ENCODE data around the gene UCN.
"Not testable (repeated sequence)": the region's sequence is repeated elsewhere in the genome, so short reads cannot be mapped to it uniquely, and the experiment has no call there.

UCN gene

GRCh38 chr2:27280826-27281225 is 27.4 kb downstream of the UCN start:
- Histone ChIP-seq H3K9ac (ENCODE audit: low read length) (no peak overlapping the region), H3K4me2 (ENCODE audit: low read length) (no peak overlapping the region), H3K4me1 (ENCODE audit: insufficient read depth, low read length, severe bottlenecking) (no peaks in the 10 kb centered on the region), H3K4me3 (ENCODE audit: low read depth, low read length, poor library complexity, severe bottlenecking) (no peak overlapping the region), H3K27ac (ENCODE audit: low read depth, low read length, poor library complexity, severe bottlenecking) (no peak overlapping the region), H3K9me2 (ENCODE audit: low read depth, low read length) (no peaks in the 10 kb centered on the region), H2AFZ (ENCODE audit: low read length) (no peak overlapping the region), H3K79me2 (ENCODE audit: insufficient read depth, low read length) (no peaks in the 10 kb centered on the region), H3K36me3 (ENCODE audit: insufficient read depth, low read length) (no peaks in the 10 kb centered on the region), H3F3A (ENCODE audit: insufficient read depth, low read length) (no peaks in the 10 kb centered on the region), H3K27me3 (ENCODE audit: insufficient read depth, low read length) (no peaks in the 10 kb centered on the region; the same call in 1 of the 2 replicates), H3K9me3 (ENCODE audit: low read length) (no peaks in the 10 kb centered on the region), H4K20me1 (ENCODE audit: insufficient read depth, low read length) (no peaks in the 10 kb centered on the region)
- TF ChIP-seq, protein P1, sequence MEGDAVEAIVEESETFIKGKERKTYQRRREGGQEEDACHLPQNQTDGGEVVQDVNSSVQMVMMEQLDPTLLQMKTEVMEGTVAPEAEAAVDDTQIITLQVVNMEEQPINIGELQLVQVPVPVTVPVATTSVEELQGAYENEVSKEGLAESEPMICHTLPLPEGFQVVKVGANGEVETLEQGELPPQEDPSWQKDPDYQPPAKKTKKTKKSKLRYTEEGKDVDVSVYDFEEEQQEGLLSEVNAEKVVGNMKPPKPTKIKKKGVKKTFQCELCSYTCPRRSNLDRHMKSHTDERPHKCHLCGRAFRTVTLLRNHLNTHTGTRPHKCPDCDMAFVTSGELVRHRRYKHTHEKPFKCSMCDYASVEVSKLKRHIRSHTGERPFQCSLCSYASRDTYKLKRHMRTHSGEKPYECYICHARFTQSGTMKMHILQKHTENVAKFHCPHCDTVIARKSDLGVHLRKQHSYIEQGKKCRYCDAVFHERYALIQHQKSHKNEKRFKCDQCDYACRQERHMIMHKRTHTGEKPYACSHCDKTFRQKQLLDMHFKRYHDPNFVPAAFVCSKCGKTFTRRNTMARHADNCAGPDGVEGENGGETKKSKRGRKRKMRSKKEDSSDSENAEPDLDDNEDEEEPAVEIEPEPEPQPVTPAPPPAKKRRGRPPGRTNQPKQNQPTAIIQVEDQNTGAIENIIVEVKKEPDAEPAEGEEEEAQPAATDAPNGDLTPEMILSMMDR (IDR thresholded peaks at IDR 0.05; ENCODE audit: low read length): no peak
- TF ChIP-seq EZH2 (IDR thresholded peaks at IDR 0.05; ENCODE audit: borderline replicate concordance, low read length): no peak

DNA sequence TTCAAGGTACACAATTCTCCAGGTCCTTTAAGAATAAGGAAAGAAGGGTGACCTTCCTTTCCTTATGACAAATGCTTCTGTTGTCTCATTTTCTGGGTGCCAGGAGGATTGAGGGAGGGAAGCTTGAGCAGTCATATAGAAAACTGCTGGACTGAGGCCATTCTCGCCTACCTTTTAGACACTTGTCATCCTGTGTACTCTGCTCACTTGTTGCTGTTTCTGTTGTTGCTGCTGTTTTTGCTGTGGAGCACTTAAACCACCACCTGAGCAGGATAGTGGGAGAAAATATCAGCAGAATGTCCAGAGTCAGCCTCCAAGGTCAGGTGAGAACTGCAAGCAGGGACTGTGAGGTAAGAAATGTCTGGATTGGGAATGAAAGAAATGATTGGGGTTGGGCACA is 30.2 kb downstream of the UCN start:
- Histone ChIP-seq H3F3A (ENCODE audit: insufficient read depth, low read length) (no peaks in the 10 kb centered on the region), H3K79me2 (ENCODE audit: insufficient read depth, low read length) (no peaks in the 10 kb centered on the region), H3K4me1 (ENCODE audit: insufficient read depth, low read length, severe bottlenecking) (no peaks in the 10 kb centered on the region), H3K36me3 (ENCODE audit: insufficient read depth, low read length) (no peaks in the 10 kb centered on the region), H3K9me2 (ENCODE audit: low read depth, low read length) (no peaks in the 10 kb centered on the region), H3K9me3 (ENCODE audit: low read length) (no peaks in the 10 kb centered on the region), H3K4me2 (ENCODE audit: low read length) (no peak overlapping the region), H3K27me3 (ENCODE audit: insufficient read depth, low read length) (no peaks in the 10 kb centered on the region; the same call in 1 of the 2 replicates), H3K9ac (ENCODE audit: low read length) (no peak overlapping the region), H4K20me1 (ENCODE audit: insufficient read depth, low read length) (no peaks in the 10 kb centered on the region), H3K27ac (ENCODE audit: low read depth, low read length, poor library complexity, severe bottlenecking) (no peak overlapping the region), H2AFZ (ENCODE audit: low read length) (no peak overlapping the region), H3K4me3 (ENCODE audit: low read depth, low read length, poor library complexity, severe bottlenecking) (no peak overlapping the region)
- no peak for TF ChIP-seq EZH2 (IDR thresholded peaks at IDR 0.05; ENCODE audit: borderline replicate concordance, low read length)
- TF ChIP-seq, protein P1 (IDR thresholded peaks at IDR 0.05; ENCODE audit: low read length): no peak

DNA sequence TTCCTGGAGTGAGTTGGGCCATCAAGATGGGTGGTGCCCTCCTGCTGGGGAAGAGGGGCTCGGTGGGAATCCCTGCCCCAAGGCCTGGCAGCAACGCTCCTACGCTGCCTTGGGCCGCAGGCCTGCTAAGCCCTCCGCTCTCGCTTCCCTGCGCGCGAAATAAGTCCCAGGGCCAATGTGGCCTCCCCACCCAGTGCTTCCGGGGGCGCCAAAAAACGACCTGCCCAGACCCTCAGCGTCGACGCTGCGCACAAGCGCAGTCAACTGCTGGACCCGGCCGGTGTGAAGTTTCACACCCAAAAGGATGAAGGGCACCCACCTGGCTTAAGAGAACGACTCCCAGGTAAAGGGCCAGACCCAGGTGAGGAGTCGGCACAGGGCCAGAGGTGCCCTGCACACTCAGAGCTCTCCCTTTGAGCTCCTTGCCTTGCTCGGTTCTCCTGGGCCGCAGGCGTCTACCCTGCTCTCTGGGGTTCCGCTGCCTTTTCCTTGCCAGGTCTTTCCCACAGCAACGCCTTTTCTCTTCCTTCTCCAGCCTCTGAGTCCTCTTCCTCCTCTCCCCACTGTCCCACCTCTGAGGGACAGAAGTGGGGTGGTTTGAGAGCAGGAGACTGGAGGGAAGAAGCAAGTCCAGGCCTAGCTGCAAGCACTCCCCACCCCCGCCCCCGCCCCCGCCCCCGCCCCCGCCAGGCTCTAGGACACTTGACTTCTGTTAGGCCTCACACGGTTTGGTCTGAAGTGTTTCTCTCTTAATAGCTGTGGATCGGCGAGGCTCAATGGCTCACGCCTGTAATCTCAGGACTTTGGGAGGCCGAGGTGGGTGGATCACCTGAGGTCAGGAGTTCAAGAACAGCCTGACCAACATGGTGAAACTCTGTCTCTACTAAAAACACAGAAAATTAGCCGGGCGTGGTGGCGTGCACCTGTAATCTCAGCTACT is 32.8 kb downstream of the UCN start, which contains the start of gene DNAJC5G:
TSS of gene DNAJC5G (plus strand) at position 223 of the 940 bp plus-strand sequence. CDS start 1,296 bp downstream, outside the sequence.
- H3K4me2 ChIP-seq (ENCODE audit: low read length): no peak within 1 kb of the TSS
- H3K36me3 ChIP-seq (ENCODE audit: insufficient read depth, low read length): no peaks in the 10 kb centered on the region
- H2AFZ ChIP-seq (ENCODE audit: low read length): no peak within 1 kb of the TSS
- TF ChIP-seq, protein P1 (IDR thresholded peaks at IDR 0.05; ENCODE audit: low read length): no peak
- TF ChIP-seq EZH2 (IDR thresholded peaks at IDR 0.05; ENCODE audit: borderline replicate concordance, low read length): no peak
- no peaks in the 10 kb centered on the region for H3K79me2 ChIP-seq (ENCODE audit: insufficient read depth, low read length)
- no peak within 1 kb of the TSS for H3K27ac ChIP-seq (ENCODE audit: low read depth, low read length, poor library complexity, severe bottlenecking)
- no peak within 1 kb of the TSS for H3K9ac ChIP-seq (ENCODE audit: low read length)
- H3K4me1 ChIP-seq (ENCODE audit: insufficient read depth, low read length, severe bottlenecking): no peaks in the 10 kb centered on the region
- no peaks in the 10 kb centered on the region for H3K9me3 ChIP-seq (ENCODE audit: low read length)
- no peaks in the 10 kb centered on the region for H3K9me2 ChIP-seq (ENCODE audit: low read depth, low read length)
- no peaks in the 10 kb centered on the region for H4K20me1 ChIP-seq (ENCODE audit: insufficient read depth, low read length)
- H3F3A ChIP-seq (ENCODE audit: insufficient read depth, low read length): no peaks in the 10 kb centered on the region
- no peaks in the 10 kb centered on the region for H3K27me3 ChIP-seq (ENCODE audit: insufficient read depth, low read length)
- no peak within 1 kb of the TSS for H3K4me3 ChIP-seq (ENCODE audit: low read depth, low read length, poor library complexity, severe bottlenecking)

GRCh38 chr2:27272537-27273522 is 35.4 kb downstream of the UCN start:
- not testable (repeated sequence) for H3K27ac ChIP-seq (ENCODE audit: low read depth, low read length, poor library complexity, severe bottlenecking); H4K20me1 ChIP-seq (ENCODE audit: insufficient read depth, low read length); H3K9ac ChIP-seq (ENCODE audit: low read length); H3K4me2 ChIP-seq (ENCODE audit: low read length); H3F3A ChIP-seq (ENCODE audit: insufficient read depth, low read length); H3K9me2 ChIP-seq (ENCODE audit: low read depth, low read length); H3K79me2 ChIP-seq (ENCODE audit: insufficient read depth, low read length); H3K9me3 ChIP-seq (ENCODE audit: low read length); H3K4me1 ChIP-seq (ENCODE audit: insufficient read depth, low read length, severe bottlenecking); H3K36me3 ChIP-seq (ENCODE audit: insufficient read depth, low read length); H3K4me3 ChIP-seq (ENCODE audit: low read depth, low read length, poor library complexity, severe bottlenecking); H3K27me3 ChIP-seq (ENCODE audit: insufficient read depth, low read length); H2AFZ ChIP-seq (ENCODE audit: low read length)
